HG03378 (cell line): ENCODE data around the gene DBX2.
"Not testable (repeated sequence)": the region's sequence is repeated elsewhere in the genome, so short reads cannot be mapped to it uniquely, and the experiment has no call there.

ENCODE experiments used
- ATAC-seq: cut with Tn5 transposase; IDR thresholded peaks from one replicate; pipeline ENCODE4 v1.9.1; 2021; ENCODE audit warnings: mild to moderate bottlenecking, moderate library complexity; ENCODE audit not compliant: unreplicated experiment

The DBX2 gene

GRCh38 chr12:45012749-45013148 is 38.1 kb downstream of the DBX2 start:
- no peak for ATAC-seq

DNA sequence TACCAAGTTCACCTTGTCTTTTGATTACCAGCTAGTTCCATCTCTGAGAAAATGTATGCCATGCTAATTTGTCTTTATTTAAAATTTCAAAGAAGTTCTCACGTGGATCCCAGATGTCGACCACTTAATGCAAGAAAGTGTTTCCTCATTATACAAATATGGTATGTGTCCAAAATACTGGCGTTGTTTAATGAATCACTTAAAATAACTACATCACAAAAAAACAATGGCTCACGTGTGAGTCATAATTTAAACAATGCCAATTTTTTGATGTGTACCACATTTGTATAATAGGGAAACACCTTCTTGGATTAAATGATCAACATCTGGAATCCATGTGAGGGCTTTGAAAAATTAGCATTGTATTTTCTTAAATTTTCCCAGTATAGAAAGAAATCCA is 40.8 kb downstream of the DBX2 start:
- ATAC-seq: no peak

- no peak for ATAC-seq
Measured at GRCh38 chr12:45008211-45008610, 42.7 kb downstream of the DBX2 start.

GRCh38 chr12:44999355-44999754 is 51.5 kb downstream of the DBX2 start:
- ATAC-seq: no peak

GRCh38 chr12:44993161-44993560 is 57.7 kb downstream of the DBX2 start:
- no peak for ATAC-seq

DNA sequence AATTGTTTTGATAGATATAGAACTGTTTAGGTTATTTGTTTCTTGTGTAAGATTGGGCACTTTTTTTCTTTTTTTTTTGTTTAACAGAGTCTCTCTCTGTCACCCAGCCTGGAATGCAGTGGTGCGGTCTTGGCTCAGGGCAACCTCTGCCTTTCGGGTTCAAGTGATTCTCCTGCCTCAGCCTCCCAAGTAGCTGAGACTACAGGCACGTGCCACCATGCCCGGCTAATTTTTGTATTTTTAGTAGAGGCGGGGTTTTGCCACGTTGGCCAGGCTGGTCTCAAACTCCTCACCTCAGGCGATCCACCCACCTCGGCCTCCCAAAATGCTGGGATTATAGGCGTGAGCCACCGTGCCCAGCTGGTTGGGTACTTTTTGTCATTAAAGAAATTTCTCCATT is 66.0 kb downstream of the DBX2 start:
- not testable (repeated sequence) for ATAC-seq

- ATAC-seq: no peak
Measured at GRCh38 chr12:44979918-44980317, 71.0 kb downstream of the DBX2 start.

GRCh38 chr12:44976246-44976645 is 74.7 kb downstream of the DBX2 start:
- ATAC-seq: no peak

DNA sequence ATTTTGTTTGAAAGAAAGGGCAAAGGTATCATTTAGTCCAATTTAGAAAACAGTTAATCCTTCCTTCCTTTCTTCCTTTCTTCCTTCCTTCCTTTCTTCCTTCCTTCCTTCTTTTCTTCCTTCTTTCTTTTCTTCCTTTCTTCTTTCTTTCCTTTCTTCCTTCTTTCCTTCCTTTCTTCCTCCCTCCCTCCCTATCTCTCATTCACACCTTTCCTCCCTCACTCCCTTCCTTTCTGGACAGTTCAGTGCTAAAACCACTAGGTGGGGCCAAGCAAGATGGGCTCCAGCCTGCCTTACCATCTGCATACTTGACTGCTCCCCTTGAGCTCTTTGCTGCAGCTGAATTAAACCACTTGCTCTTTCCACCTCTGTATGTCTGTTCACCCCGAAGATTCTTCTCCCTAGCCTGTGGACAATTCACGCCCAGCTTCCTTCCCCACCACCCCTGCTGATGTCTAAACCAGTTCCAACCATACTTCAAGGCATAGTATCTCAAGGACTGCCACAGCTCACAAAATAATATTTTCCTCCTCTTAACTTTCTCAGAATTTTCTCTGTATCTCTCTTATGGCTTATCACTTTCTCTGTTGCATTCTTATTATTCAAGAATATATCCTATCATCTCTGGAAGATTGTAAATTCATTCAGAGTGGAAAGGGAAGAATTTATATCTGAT is 78.0 kb downstream of the DBX2 start:
- ATAC-seq: no peak

DNA sequence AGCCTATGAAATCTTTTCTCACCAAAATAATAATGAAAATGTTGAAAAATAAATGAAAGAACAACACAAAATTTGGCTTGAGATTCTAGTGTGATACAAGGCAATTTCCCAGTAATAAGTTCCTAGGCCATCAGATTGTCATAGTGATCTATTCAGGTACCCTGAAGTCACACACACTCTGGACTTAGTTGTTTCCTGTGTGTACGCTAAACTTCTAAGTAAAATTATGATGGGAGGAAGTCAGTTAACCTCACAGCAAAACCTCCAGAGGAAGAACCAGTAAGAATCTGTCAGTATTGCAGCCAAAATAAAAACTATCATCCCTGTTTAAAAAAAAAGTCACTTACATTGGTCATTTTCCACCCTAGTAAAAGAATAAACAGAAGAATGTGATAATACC is 81.9 kb downstream of the DBX2 start:
- no peak for ATAC-seq
